ENCODE measurements around the gene ADGRG3. TPM values are rescaled to one million over a fixed set of nuclear protein-coding genes. Genes with fewer than 3 reads are reported as not detected.

ADGRG3 gene
- total and polyA plus RNA-seq, 11 donors: 0.12 to 1.4 (median 0.53) TPM

- intact Hi-C loops (cut with DNase I): loop anchor here in 3 of 10 donors (1.0 to 10.0 kb wide), 4 partner anchors 18 to 58 kb away; no protein-coding TSS in a partner anchor
- DNase-seq (no peak), ATAC-seq (no peak)
- Histone ChIP-seq H3K4me1 (no peaks in the 10 kb centered on the region), H3K27ac (no peak overlapping the region), H3K36me3 (peaks cover 0 to 57% (median 28%) of the 10 kb centered on the region in 9 donors), H3K9me3 (no peaks in the 10 kb centered on the region), H3K27me3 (no peaks in the 10 kb centered on the region), H3K4me3 (no peak overlapping the region)
- WGBS, 4 donors: 77 to 84% (median 80%) methylated on average over 16 to 19 of the region's 19 CpGs
- no peak for TF ChIP-seq POLR2A (IDR thresholded peaks at IDR 0.05)
- no peak for TF ChIP-seq CTCF (IDR thresholded peaks at IDR 0.05)
These were observed 9.0 kb upstream of the ADGRG3 start for GRCh38 chr16:57658878-57659674.

- DNase-seq: no peak
- WGBS, 4 donors: 87 to 93% (median 91%) methylated on average over 11 of the region's 11 CpGs
- TF ChIP-seq POLR2A (IDR thresholded peaks at IDR 0.05) (no peak), CTCF (IDR thresholded peaks at IDR 0.05) (no peak)
These were observed 7.2 kb upstream of the ADGRG3 start for GRCh38 chr16:57660715-57661463.

GRCh38 chr16:57661510-57661909, 6.6 kb upstream of the ADGRG3 start:
- no peak for DNase-seq
- peaks cover 0 to 4% (median 0%) of the 10 kb centered on the region in 12 donors for H3K4me1 ChIP-seq
- no peak for ATAC-seq
- H3K4me3 ChIP-seq: no peak overlapping the region
- no peak overlapping the region for H3K27ac ChIP-seq
- intact Hi-C loops (cut with DNase I): loop anchor here in 1 of 10 donors (5.0 kb wide), 1 partner anchor 46 kb away; no protein-coding TSS in a partner anchor
- H3K9me3 ChIP-seq: no peaks in the 10 kb centered on the region
- TF ChIP-seq POLR2A (IDR thresholded peaks at IDR 0.05): no peak
- no peak for TF ChIP-seq CTCF (IDR thresholded peaks at IDR 0.05)
- peaks cover 0 to 52% (median 27%) of the 10 kb centered on the region in 9 donors for H3K36me3 ChIP-seq
- H3K27me3 ChIP-seq: no peaks in the 10 kb centered on the region
- WGBS, 4 donors: 81 to 94% (median 88%) methylated on average over 7 of the region's 7 CpGs

More at GRCh38 chr16:57660715-57661463, 7.2 kb upstream of the ADGRG3 start:
- Histone ChIP-seq H3K4me1 (peaks cover 0 to 4% (median 0%) of the 10 kb centered on the region in 12 donors), H3K27ac (no peak overlapping the region), H3K9me3 (no peaks in the 10 kb centered on the region), H3K27me3 (no peaks in the 10 kb centered on the region), H3K36me3 (peaks cover 0 to 52% (median 28%) of the 10 kb centered on the region in 9 donors), H3K4me3 (no peak overlapping the region)
- intact Hi-C loops (cut with DNase I): loop anchor here in 1 of 10 donors (5.0 kb wide), 1 partner anchor 46 kb away; no protein-coding TSS in a partner anchor
- ATAC-seq: no peak
